Activated naive CD4-positive, alpha-beta T cell treated with anti-CD3 and anti-CD28 coated beads, Interleukin-2, amount 50 U/mL, for 24 hours (primary cell): Measurements from ENCODE around the gene UTP14A.

Experiments used
- H3K27ac Mint-ChIP-seq: one replicate; pipeline ENCODE4 v1.8.0; 2021; ENCODE audit warnings: mild to moderate bottlenecking, mixed read lengths
- H3K27me3 Mint-ChIP-seq: one replicate; pipeline ENCODE4 v1.8.0; 2021; ENCODE audit warnings: mixed read lengths
- H3K36me3 Mint-ChIP-seq: one replicate; pipeline ENCODE4 v1.8.0; 2021; ENCODE audit warnings: mixed read lengths
- H3K4me1 Mint-ChIP-seq: one replicate; pipeline ENCODE4 v1.8.0; 2021; ENCODE audit warnings: mixed read lengths
- H3K4me3 Mint-ChIP-seq: one replicate; pipeline ENCODE4 v1.8.0; 2021; ENCODE audit warnings: mild to moderate bottlenecking, mixed read lengths
- H3K9me3 Mint-ChIP-seq: one replicate; pipeline ENCODE4 v1.8.0; 2021; ENCODE audit warnings: mixed read lengths

The UTP14A gene

DNA sequence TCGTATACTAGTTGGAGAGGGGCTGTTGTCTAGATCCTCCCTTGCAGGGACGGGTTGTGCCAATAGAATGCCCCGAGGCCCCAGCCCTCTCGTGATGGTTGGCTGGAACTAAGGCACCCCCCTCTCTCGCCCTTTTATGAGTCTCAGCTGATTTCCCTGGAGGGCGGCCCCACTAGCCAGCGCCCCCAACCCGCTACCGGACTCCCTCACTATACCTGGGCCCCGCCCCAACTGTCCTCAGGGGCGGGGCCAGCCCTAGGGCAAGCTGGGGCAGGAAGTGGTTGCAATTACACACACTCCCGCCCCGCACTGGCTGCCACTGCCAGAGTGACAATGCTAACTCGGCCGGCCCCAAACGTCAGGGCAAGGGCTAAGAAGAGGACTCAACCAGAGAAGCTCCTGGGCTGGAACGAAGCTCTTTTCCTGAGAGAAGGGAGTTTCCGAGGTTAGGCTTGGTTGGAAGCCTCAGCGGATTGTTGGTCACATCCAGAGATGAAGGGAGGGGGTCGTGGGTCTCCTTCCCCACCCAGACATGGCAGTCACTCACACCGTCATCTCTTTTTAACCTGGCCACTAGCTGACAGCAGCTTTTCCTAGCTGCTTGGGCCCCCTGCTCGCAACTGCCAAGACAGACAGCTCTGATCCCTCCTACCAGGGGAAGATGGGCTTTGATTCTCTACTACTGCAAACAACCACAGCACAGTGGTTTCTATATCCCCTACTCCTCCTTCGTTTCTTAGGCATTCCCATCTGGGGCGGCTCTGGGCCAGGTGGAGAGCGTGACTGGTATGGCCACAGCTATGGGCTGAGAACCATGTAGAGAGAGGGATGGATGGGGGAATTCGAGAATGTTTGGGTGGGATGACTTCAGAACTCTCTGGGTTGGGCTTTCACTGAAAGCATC, 55.5 kb downstream of the UTP14A start:
- no peaks in the 10 kb centered on the region for H3K36me3 Mint-ChIP-seq
- peaks cover 24% of the 10 kb centered on the region for H3K4me1 Mint-ChIP-seq
- H3K27me3 Mint-ChIP-seq: no peaks in the 10 kb centered on the region
- peak overlapping the region; percentile 86 for H3K27ac Mint-ChIP-seq
- H3K9me3 Mint-ChIP-seq: no peaks in the 10 kb centered on the region
- H3K4me3 Mint-ChIP-seq: peak overlapping the region; percentile 73

DNA sequence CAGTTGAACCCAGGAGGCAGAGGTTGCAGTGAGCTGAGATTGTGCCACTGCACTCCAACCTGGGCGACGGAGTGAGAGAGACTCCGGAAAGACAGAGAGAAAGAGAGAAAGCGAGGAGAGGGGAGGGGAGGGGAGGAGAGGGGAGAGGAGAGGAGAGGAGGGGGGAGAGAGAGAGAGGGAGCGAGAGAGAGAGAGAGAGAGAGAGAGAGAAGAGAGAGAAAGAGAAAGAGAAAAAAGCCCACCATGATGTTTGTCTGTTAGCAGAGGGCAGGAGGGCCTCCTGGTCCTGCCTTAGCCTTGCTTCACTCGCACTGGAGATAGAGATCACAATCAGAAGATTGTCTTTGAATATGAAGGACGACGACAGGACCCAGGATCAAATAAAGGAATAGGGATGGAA, 57.8 kb downstream of the UTP14A start:
- Mint-ChIP-seq H3K4me1 (peaks cover 14% of the 10 kb centered on the region), H3K27ac (no peak overlapping the region), H3K27me3 (no peaks in the 10 kb centered on the region), H3K9me3 (no peaks in the 10 kb centered on the region), H3K36me3 (no peaks in the 10 kb centered on the region), H3K4me3 (no peak overlapping the region)

DNA sequence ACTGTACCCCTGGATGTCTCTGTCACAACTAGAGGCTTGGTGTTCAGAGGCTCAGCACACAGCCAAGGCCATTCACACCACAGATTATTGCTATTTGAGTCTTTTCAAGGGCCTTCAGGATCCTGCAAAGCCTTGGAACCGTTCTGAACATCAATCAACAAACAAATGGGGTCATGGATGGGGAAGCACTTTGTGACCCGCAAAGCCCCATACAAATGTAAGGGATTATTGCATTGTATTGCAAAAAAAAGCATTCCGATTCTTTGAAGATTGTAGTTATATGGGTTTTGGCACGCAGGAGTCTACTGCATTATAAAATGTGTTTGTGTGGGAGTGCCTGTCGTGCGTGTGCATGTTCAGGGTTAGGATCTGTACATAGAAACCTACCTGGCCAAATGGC, 59.2 kb downstream of the UTP14A start:
- no peaks in the 10 kb centered on the region for H3K27me3 Mint-ChIP-seq
- no peaks in the 10 kb centered on the region for H3K36me3 Mint-ChIP-seq
- H3K27ac Mint-ChIP-seq: peak overlapping the region; percentile 51
- no peak overlapping the region for H3K4me3 Mint-ChIP-seq
- H3K4me1 Mint-ChIP-seq: peaks cover 8% of the 10 kb centered on the region
- no peaks in the 10 kb centered on the region for H3K9me3 Mint-ChIP-seq

- H3K27me3 Mint-ChIP-seq: no peaks in the 10 kb centered on the region
- no peaks in the 10 kb centered on the region for H3K36me3 Mint-ChIP-seq
- H3K4me3 Mint-ChIP-seq: no peak overlapping the region
- H3K27ac Mint-ChIP-seq: no peak overlapping the region
- H3K4me1 Mint-ChIP-seq: no peaks in the 10 kb centered on the region
- H3K9me3 Mint-ChIP-seq: no peaks in the 10 kb centered on the region
Measured at GRCh38 chrX:129968968-129969367, 63.0 kb downstream of the UTP14A start.

GRCh38 chrX:129976441-129976840, 70.5 kb downstream of the UTP14A start:
- Mint-ChIP-seq H3K9me3 (no peaks in the 10 kb centered on the region), H3K27ac (no peak overlapping the region), H3K4me1 (peaks cover 4% of the 10 kb centered on the region), H3K4me3 (no peak overlapping the region), H3K36me3 (no peaks in the 10 kb centered on the region), H3K27me3 (no peaks in the 10 kb centered on the region)
